ENCODE data around the gene RNPS1.

The RNPS1 gene, protein sequence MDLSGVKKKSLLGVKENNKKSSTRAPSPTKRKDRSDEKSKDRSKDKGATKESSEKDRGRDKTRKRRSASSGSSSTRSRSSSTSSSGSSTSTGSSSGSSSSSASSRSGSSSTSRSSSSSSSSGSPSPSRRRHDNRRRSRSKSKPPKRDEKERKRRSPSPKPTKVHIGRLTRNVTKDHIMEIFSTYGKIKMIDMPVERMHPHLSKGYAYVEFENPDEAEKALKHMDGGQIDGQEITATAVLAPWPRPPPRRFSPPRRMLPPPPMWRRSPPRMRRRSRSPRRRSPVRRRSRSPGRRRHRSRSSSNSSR

DNA sequence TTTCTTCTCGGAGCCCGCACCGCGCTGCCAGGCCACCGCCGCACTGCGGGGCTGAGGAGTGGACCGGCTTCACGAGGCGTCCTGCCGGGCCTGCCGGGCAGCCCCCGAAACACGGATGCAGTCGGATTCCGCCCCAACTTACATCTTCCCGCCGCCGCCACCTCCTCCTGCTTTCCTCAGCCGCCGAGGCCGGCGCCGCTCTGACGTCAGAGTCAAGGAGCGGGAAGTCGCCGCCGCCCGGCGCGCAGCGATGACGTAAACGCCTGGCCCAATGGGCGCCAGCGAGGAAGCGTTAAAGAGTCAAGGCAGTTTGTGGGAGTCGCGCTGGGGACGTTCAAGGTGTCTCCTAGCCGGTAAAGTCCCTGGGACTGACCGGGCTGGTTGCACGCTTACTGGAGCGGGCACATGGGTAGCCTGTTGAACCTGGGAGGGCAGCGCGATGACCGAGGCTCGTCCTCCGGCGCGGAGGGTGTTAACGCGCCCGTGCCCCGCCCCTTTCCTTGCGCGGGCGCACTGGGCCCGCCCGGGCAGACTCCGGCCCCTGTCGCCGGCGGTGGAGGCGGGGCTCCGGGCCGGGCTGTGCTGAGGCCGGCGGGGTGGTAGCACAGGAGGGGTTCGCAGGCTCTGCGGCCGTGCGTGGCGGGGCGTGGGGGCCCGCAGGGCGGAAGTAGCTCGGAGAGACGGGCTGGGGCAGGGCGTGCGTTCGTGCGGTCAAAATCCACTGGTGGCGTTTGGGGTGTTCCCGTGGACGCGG is at the start of gene RNPS1:
Gene RNPS1 (minus strand): TSS at position 214 of the 754 bp plus-strand sequence. CDS start 3,483 bp downstream, outside the sequence.
- peak; percentile 94 for DNase-seq (ENCODE audit: low read depth)

GRCh38 chr16:2317231-2318020 is 49.5 kb upstream of the RNPS1 start:
- DNase-seq (ENCODE audit: low read depth): no peak

GRCh38 chr16:2308089-2308962 is 40.4 kb upstream of the RNPS1 start:
- no peak for DNase-seq (ENCODE audit: low read depth)

GRCh38 chr16:2299915-2300192 is 31.9 kb upstream of the RNPS1 start:
- no peak for DNase-seq (ENCODE audit: low read depth)

DNA sequence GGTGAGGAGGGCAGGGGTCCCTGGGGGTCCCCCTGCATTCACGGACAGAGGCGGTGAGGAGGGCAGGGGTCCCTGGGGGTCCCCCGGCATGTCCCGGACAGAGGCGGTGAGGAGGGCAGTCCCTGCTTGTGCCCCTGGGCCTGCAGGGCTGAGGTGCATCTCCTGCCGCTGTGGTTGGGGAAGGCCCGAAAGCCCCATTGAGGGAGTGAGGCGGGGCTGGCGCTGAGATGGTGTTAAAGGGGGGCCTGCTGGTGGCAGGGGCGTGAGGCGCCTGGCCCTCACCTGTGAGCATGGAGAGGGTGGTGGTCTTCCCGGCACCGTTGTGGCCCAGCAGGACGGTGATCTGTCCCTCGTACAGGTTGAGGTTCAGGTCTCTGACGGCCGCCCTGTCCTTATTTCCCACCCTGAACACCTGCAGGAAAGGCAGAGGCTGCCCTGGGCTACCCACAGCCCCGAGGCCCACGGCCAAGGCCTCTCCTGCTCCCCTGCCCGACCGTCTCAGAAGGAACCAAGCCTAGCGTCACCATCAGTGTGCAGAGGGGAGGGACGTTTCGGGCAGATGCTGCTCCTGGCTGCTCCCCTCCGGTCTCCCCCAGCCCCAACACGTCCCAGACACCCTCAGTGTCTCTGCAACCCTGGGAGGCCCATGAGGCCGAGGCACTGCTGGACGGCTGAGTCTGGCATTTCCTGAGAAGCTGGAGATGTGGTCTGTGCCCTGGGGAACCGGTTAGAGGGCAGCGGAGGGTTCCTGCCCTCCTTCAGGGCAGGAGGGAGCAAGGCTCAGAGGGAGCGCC is 31.4 kb upstream of the RNPS1 start:
- DNase-seq (ENCODE audit: low read depth): no peak

DNA sequence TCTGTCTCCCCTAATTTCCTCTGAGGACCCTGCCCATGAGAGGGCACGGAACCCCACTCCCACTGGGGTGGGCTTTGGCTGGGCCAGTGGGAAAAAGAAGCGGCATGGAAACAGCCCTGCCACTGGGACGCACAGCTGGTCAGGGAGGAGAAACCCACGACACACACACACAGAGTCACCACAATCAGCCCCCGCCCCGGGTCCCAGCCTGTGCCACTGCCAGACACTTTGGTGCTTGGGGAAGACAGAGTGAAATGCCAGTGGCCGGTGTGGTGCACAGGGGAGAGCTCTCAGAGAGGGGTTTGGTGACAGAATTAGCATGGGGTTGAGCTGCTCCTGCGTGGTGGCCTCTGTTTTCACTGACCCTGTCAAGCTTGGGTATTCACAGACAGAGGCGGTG is 30.7 kb upstream of the RNPS1 start:
- no peak for DNase-seq (ENCODE audit: low read depth)

- no peak for DNase-seq (ENCODE audit: low read depth)
These were observed 29.6 kb upstream of the RNPS1 start for GRCh38 chr16:2297506-2297860.

GRCh38 chr16:2296661-2297505 is 29.0 kb upstream of the RNPS1 start:
- no peak for DNase-seq (ENCODE audit: low read depth)

DNA sequence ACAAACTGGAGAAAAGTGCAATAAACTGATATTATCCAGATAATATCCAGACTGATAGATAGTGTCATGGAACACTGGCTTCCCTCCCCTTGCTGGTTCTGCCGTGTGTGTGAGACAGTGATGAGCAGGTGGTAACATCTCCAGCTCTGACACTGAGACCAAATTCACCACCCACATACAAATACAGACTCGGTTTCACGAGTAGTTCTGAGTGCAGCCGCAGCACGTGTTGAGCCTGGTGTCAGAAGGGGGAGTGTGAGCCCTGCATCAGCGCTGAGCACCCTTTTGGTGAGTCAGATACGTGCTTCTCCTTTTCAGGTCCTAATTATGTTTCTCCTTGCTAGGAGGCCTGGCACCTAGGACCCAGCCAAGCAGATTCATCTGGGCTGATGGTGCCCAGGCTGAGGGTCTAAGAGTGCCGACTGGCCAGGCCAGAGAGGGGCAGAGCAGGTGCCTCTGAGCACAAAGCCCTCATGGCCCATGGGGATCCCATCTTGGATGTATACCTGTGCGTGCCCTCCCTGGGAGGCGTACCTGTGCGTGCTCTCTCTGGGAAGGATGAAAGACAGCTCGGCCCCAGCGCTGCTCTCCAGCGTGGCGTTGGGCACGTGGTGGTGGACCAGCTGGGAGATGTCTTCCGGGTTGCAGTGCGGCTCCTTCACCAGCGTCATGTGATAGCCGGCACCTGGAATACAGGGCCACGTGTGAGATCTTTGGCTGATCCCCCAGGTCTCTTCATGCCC is 27.3 kb upstream of the RNPS1 start:
- no peak for DNase-seq (ENCODE audit: low read depth)

GRCh38 chr16:2292221-2292620 is 24.3 kb upstream of the RNPS1 start:
- no peak for DNase-seq (ENCODE audit: low read depth)

DNA sequence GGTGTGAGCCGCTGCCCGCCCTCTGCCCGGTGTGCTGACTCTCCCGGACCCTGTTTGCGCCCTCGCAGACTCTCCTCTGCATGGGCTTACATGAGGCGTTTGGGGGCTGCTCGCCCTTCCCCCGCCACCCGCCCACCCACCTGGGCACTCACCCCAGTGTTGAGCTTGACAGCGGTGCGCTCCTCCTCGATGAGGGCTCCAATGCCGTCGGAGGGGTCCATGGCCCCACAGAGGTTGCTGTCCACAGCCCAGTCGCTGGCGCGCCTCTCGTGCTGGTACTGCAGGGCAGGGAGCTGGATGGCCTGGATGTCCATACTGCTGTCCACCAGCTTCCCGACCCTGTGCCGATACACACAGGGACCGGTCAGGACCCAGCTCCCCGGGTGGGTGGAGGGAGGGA is 21.4 kb upstream of the RNPS1 start:
- DNase-seq (ENCODE audit: low read depth): no peak

- DNase-seq (ENCODE audit: low read depth): no peak
These were observed 20.8 kb upstream of the RNPS1 start for GRCh38 chr16:2288726-2289125.

GRCh38 chr16:2287916-2288547 is 20.1 kb upstream of the RNPS1 start:
- no peak for DNase-seq (ENCODE audit: low read depth)

- DNase-seq (ENCODE audit: low read depth): no peak
These were observed 18.6 kb upstream of the RNPS1 start for GRCh38 chr16:2286550-2286949.

- DNase-seq (ENCODE audit: low read depth): no peak
These were observed 17.8 kb upstream of the RNPS1 start for GRCh38 chr16:2285731-2286191.

GRCh38 chr16:2284797-2285576 is 17.1 kb upstream of the RNPS1 start:
- DNase-seq (ENCODE audit: low read depth): no peak

DNA sequence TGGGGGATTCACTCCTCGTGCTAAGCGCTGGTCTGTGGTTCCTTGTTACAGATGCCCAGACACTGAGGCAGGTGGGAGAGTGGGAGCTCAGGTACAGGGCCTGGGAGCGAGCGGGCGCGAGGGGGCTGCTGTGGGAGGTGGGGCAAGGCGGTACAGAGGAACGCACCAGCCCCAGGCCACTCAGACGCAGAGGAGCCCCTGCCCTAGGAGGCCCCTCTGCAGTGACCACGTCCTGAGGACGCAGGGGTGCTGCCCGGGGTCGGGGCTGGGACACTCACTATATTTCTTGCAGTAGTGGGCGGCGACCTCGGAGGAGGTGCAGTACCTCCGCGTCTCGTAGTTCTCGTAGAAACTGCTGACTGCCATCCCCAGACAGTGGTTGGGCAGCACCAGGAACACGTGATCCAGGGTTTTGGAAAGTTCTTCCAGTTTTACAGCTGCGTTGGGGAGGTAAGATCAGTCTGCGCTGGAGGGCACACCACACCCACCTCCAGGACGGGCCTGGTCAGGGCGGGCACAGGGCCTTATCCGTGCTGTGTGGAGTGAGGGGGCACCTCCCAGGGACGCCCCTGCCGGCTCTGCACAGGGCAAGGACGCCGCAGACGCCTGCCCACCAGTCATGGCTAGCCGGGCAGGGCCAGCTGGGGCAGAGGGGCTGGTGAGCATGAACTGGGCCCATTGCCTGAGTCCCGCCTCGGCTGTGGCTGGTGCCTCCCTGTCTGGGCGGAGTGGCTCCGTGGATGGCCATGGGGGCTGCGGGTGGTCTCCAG is 16.3 kb upstream of the RNPS1 start:
- DNase-seq (ENCODE audit: low read depth): no peak
